NCI-H748 (cell line): ENCODE data around the gene PACSIN1.

Experiments
- DNase-seq: peaks from one replicate; lab custom pipeline; 2025; ENCODE audit not compliant: unreplicated experiment; lab: John Stamatoyannopoulos, UW

The PACSIN1 gene

DNA sequence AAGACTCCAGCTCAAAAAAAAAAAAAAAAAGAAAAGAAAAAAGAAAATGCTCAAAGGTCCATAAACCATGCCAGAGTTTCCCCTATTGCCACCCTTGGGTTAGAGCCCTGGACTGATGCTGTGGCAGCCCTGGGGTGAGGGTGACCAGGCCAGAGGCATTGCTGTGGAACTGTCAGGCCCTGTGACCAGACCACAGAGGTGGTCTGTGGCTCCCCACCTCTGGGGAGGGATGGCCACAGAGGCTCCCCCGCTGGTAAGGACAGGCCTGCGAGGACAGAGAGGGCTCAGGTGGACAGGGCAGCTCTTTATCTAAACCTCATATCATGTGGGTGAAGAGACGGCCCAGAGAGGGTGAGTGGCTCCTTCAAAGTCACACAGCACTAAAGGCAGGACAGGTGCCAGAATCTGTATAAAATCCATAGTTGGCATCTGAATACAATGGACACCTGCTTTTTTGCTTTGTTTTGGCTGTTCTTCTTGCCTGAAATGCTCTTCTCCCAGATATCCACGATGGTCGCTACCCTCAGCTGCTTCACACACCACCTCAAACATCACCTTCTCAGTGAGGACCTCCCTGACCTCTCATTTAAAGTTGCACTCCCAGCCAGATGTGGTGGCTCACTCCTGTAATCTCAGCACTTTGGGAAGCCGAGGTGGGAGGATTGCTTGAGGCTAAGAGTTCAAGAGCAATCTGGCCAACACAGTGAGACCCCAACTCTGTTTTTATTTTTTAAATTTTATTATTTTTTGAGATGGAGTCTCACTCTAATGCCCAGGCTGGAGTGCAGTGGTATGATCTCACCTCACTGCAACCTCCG, 112.8 kb downstream of the PACSIN1 start:
- no peak for DNase-seq

DNA sequence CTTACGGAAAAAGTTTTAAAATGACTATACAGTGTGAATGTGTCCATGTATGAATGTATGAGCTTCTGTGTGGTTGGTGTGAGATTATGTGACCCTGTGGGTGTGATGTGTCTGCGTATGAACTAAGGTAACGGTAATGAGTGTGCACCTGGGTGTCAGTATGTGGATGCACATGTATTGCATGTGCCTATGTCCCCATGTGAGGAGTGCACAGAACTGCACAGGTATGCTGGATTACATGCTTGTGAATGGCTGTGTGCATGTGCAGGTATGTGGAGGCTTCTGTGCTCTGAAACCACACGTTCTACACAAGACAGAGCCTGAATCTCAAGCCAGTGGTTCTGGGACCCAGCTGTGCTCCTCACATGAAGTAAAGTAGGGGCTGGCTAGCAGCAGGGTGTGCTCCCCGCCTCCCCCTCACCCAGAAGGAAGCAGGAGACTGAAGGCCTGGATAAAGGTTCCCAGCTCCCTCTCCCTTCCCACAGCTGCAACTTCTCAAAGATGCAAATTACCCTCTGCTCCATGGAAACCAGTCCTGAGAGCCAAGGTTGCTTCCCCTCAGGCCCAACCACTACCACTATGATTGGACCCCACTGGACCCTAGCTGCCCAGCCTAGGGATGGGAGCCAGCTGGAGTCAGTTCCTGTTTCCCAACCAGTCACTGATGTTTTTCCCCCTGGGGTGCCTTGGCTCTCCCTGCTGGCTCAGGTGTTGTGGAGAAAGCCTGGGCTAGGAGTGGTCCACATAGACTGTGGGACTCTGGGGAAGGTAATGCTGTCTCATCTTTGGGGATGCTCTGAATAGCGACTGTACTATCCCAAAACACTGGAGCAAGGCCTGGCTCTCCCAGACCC, 115.1 kb downstream of the PACSIN1 start:
- DNase-seq = no peak

- no peak for DNase-seq
These were observed 115.7 kb downstream of the PACSIN1 start for GRCh38 chr6:34581561-34581920.

GRCh38 chr6:34583461-34583860, 117.6 kb downstream of the PACSIN1 start:
- DNase-seq = peak; percentile 17

DNA sequence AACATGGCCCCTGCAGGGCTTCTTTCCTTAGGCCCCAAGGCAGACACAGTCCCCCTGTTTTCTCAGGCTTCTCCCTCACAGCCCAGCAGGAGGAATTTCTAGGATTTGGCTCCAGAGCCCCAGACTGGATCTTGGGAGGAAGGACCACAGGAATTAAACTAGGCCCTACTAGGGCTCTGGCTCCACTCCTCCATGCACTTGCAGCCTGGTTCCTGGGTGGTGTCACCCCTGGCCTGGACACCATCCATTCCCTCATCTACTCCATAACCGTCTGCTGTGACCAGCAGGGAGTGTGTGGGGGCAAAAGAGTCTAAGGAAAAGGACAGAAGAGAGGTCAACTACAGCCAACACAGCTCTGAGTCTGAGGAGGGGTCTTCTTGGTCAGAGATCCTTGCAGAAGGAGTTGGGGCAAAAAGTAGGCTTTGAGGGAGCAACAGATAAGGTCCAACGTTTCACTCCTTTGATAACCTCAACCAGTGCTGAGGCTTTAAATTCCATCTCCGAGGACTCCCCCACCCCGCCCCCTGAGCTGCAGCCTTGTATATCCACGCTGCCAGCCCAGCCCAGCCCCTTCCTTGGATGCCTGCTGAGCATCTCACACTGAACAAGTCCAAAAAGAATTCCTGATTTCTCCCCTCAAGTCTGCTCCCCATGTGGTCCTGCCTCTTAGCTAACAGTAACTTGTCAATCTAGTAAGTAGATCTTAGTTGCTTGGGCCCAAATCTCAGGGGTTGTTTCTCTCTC, 118.2 kb downstream of the PACSIN1 start:
- DNase-seq = no peak

DNA sequence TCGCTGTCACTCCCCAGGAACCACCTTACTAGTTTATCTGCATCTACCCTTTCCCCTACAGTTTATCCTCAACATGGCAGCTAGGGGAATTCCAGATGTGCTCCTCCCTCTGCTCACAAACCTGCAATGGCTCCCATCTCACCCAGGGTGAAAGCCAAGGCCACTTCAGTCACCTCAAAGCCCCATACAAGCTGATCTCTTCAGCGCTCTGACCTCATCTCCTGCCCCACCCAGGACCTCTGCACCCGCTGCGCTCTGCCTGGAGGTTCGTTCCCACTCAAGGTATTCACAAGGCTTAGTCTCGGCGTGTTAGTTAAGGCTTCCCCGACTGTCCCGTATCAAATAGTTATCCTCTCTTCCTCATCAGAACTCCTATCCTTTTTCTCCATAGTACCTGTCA, 118.8 kb downstream of the PACSIN1 start:
- DNase-seq = no peak
